HG02943 (cell line): Measurements from ENCODE around the gene MKI67.
"Not testable (repeated sequence)": the region's sequence is repeated elsewhere in the genome, so short reads cannot be mapped to it uniquely, and the experiment has no call there.

Source experiments
- ATAC-seq: cut with Tn5 transposase; IDR thresholded peaks from one replicate; pipeline ENCODE4 v1.9.1; 2021; ENCODE audit warnings: mild to moderate bottlenecking, low read depth, moderate library complexity; ENCODE audit not compliant: unreplicated experiment

The MKI67 gene, protein sequence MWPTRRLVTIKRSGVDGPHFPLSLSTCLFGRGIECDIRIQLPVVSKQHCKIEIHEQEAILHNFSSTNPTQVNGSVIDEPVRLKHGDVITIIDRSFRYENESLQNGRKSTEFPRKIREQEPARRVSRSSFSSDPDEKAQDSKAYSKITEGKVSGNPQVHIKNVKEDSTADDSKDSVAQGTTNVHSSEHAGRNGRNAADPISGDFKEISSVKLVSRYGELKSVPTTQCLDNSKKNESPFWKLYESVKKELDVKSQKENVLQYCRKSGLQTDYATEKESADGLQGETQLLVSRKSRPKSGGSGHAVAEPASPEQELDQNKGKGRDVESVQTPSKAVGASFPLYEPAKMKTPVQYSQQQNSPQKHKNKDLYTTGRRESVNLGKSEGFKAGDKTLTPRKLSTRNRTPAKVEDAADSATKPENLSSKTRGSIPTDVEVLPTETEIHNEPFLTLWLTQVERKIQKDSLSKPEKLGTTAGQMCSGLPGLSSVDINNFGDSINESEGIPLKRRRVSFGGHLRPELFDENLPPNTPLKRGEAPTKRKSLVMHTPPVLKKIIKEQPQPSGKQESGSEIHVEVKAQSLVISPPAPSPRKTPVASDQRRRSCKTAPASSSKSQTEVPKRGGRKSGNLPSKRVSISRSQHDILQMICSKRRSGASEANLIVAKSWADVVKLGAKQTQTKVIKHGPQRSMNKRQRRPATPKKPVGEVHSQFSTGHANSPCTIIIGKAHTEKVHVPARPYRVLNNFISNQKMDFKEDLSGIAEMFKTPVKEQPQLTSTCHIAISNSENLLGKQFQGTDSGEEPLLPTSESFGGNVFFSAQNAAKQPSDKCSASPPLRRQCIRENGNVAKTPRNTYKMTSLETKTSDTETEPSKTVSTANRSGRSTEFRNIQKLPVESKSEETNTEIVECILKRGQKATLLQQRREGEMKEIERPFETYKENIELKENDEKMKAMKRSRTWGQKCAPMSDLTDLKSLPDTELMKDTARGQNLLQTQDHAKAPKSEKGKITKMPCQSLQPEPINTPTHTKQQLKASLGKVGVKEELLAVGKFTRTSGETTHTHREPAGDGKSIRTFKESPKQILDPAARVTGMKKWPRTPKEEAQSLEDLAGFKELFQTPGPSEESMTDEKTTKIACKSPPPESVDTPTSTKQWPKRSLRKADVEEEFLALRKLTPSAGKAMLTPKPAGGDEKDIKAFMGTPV (N-terminal part only)

DNA sequence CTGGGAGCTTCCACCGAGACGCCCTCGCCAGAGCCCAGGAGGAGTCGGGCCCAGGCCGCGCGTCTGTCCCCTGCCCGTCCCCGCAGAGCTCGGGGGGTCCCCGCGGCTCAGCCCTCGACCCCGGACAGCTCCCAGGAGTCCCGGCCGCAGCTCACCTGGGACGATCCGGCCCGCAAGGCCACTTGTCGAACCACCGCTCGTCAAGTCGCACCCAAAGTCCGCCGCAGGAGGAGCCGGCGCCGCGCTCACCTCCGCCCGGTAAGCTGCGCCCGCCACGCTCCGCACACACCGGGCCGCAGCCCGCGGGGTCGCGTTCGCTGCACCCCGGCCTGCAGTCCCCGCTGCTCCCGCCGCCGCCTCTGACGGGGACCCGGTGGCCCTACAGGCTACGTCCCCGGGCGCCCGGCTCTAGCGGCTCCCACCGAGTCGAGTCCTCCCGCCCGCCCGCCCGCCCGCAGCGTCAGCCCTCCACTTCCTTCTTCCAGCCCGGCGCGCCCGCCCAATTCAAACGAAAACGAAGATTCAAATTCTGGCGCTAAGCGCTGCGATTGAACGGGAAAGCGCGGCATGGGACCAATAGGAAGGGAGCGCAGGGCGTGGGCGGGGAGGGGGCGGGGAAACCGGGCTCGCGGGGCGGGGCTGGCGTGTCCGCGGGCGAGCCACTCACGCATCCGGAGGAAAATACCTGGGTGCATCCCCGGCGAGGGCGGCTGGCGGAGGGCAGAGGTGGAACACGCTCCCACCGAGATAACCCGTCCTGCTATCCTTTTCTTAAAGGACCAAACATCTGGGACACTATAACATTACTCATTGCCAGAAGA is at the start of gene MKI67:
TSS of gene MKI67 (minus strand) at position 480 of the 821 bp plus-strand sequence. CDS start 756 bp downstream, outside the sequence.
- peak; percentile 87 for ATAC-seq

DNA sequence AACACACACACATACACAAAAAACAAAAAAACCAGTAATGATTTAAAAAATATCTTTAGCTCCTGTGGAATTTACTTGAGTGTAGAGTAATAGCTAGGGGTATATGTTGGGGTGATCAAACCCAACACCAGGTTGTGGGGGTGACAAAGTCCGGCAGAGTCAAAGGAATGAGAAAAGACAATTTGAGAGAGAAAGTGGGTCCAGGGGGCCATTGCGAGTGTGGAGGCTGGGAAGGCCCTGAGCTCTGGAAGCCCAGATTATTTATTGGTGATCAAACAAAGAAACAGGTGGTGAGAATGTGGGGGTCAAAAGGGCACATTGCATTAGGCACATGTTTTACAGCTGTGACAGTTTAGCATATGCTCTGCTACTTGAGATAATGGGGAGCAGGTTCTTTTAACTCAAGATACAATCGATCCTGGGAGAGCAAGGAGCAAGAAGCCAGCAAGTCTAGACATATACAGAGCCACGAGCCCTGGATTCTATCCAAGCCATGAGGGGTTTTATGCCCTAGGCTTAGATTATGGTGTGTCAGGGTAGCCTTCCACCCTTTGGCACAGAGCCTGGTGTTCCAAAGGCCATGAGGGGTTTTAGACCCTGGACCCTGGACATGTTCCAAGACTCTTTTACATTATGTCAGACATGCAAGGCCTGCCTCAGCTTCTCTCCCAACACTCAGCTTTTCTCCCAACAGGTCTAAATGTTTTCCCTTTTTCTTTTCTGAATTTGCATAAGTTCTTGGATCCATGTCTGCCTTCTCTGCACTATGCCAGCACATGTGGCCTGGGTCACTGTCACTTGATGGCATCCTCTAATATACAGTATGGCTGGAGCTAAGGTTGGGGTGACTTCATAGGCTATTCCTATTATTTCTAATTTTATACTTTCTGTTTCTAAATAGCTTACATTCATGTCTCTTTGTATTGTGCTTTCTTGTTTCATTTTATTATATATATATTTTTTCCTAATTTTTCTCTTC is 48.6 kb upstream of the MKI67 start:
- ATAC-seq: no peak

DNA sequence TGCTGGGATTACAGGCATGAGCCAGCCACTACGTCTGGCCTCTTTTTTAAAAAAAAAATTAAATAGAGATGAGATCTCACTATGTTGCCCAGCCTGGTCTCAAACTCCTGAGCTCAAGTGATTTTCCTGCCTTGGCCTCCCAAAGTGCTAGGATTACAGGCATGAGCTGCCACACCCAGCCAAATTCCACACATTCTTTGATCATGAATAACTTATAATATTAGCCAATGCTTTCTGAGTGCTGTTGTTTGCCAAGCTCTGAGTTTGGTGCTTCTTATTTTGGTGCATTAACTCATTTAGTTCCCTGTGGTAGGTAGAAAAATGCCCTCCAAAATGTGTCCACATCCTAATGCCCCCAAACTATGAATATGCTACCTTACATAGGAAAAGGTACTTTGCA is 47.2 kb upstream of the MKI67 start:
- no peak for ATAC-seq

DNA sequence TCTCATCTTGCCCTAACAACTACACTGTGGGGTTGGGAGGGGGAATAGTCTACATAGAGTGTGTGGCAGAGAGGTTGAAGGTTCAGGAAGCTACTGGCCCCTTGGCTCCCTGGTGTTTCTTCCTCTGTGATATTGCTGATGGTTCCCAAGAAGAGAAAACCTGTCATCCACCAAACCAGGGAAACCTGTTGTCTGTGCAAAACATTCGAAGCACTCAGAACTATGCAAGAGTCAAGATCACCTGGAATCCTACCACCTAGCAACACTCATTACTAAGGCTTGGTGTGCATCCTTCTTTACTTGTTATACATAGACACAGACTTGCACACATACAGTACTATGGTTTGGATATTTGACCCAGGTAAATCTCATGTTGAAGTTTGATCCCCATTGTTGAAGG is 46.5 kb upstream of the MKI67 start:
- no peak for ATAC-seq

DNA sequence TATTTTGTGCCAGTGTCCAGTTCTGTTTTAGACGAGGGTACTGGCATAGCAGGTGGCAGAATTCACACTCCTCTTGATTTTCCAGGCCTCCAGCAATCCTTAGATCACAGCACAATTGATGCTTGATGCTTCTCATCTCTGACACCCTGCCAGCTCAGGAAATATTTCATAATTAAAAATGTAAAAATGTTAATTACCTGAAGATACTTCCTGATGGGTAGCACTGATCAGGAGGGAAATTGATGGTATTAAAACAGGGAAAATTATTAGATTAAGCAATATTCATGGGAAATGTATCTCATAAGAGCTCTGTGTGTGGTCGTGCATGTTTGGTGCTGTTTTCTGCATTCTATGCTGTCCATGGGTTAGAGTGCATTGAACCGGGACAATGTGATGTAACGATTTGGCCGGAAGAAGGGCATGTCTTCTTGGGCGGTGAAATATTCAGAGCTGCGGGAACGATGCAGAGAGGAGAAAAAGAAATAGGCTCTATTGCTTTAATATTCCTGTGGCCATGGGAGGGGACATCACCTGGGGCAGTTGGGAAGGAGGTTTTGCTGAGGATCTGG is 43.7 kb upstream of the MKI67 start:
- no peak for ATAC-seq

DNA sequence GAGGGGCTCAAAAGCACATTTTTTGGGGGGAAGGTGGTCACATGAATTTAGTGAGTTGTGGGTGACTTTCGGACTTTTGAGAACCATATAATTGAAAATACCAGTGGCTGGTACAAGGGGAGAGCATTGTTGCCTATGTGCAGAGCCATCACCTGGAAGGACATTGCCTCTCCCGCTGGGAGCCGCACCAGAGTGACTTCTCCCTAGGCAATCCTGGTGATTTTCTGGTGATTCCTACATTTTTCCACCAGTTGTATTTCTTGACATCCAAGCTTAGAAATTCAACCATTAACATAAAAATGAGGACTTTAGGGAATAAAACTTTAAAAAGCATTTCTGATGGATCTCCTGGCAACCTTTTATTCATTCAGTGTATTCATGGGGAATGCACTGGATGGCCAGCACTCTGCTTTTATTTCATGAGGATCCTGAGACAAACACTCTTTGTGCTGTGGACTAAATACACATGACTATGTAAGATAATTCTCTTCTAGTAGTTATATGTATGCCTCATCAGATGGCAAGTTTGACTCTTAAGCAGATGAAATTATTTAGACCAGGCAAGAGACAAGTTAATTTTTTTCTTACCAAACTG is 41.8 kb upstream of the MKI67 start:
- ATAC-seq: no peak

DNA sequence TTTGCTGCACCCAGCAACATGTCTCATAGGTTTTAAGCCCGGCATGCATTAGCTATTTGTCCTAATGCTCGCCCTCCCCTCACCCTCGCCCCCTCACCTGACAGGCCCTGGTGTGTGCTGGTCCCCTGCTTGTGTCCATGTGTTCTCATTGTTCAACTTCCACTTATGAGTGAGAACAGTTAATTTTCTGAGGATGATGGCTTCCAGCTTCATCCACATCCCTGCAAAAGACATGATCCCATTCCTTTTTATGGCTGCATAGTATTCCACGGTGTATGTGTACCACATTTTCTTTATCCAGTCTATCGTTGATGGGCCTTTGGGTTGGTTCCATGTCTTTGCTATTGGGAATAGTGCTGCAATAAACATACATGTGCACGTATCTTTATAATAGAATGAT is 40.9 kb upstream of the MKI67 start:
- ATAC-seq: not testable (repeated sequence)

DNA sequence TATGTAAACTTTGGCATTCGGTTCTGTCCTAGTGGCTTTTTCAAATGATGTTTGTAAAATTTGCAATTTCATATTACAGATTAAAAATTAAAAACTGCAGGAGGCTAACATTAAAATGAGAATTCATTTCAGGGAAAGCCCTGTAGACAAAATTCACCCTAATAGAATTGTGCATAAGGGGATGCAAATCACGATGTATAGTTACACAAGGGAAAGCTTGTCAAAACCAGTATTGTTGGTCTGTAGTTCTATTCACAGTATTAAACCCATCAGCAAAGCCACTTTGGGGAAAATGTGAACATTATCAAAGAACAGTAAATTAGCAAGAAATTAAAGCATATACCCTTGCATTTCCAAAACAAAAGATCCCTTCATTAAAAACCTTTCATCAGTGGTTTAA is 39.9 kb upstream of the MKI67 start:
- no peak for ATAC-seq

DNA sequence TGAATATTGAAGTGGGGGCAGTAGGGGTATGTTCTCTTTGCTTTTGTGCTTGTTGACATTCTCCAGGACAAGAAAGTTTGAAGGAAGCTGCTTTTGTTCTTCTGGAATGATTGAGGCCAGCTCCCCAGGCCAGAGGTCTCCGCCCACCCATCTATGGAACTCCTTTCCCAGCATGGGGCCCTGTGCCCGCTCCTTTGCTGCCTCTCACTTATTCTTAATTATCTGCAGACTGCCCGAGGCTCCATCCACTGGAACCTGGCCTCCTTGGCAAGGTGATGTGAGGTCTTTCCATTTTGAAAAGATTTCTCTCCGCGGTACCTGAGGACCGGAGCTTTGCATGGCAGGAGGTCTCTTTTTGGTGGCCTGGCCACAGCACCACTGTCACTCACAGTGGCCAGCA is 39.3 kb upstream of the MKI67 start:
- ATAC-seq: no peak

DNA sequence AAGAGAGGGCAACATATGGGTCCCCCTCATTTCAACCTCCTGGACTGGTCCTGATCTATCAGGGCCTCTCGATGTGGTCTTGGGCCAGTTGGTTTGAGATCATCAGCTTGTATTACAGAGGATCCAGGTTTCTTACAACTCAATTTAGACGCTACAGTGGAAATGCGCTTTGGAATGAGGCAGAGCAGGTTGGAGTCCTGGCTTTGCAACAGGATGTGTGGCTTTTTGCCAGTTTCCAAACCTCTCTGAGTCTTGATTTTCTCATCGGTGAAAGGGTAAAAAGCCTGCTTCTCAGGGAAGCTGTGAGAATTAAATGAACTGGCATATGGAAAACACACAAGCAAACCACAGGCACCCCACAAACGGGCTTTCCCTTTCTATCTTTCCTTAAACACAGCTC is 37.5 kb upstream of the MKI67 start:
- ATAC-seq: no peak

DNA sequence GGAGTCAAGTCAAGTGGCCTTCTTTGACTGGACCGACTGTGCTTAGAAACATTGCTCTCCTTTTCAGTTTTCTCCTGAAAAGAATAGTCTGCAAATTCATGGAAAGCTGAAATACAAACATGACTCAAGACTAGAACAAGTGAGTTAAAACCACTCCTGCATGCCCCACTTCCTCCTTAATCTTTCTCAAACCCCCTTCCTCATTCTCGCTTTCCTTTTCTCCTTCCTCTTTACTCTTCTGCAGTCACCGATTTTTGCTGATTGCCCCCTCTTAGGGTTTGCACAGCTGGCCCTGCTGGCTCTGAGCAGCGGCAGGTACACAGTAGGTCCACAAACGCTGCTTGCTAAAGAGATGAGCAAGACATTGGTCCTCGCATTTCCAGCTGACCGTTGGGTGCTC is 34.8 kb upstream of the MKI67 start:
- no peak for ATAC-seq

DNA sequence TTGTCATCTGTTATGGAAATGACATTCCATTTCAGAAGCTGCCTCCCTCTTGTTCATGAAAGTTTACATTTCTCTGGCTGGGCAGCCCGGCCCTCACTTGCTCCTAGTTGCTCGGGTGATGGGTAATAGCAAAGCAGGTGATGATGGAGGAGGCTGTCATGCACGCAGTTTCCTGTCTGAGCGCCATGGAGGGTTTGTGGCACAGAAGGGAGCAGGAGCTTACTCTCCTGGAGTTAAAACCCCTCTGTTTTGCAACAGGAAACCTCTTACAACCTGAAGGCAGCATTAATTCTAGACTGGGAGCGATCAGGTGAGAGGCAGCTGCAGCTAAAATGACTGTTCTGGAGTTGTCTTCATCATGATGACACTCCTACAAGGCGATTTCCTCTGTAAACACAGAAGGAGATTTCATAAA is 34.1 kb upstream of the MKI67 start:
- ATAC-seq: no peak

DNA sequence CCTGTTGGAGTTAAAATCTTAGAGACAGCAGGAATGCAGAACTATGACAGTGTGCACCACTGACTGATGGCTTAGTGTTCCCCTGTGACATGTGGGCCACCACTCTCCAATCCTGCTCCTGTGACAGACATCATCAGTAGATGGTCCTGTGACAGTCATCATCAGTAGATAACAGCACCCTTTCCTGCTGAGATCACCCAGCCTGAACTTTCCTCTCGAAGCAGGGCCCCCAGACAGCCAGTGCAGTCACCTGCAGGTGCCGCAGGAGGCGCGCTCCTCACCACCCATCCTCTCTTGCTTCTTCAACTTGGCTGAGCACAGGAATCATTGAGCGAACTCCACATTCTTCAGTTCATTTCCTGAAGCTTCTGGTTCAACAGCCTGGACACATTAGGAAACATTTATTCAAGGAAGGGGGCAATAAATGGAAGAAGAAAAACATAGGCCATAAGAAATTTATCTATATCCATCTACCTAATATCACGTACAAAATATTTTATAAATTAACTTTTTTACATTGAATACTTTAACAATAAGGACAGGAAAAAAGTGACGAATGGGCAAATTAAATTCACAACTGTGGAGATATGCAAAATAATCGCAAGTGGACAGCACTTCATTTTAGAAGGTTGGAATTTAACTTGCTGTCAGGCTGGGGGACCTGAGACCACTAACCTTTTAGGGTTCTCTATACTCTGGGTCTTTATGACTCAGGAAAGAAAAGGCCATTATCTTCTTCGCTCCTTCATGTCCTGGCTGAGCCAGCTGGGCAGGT is 32.0 kb upstream of the MKI67 start:
- no peak for ATAC-seq

DNA sequence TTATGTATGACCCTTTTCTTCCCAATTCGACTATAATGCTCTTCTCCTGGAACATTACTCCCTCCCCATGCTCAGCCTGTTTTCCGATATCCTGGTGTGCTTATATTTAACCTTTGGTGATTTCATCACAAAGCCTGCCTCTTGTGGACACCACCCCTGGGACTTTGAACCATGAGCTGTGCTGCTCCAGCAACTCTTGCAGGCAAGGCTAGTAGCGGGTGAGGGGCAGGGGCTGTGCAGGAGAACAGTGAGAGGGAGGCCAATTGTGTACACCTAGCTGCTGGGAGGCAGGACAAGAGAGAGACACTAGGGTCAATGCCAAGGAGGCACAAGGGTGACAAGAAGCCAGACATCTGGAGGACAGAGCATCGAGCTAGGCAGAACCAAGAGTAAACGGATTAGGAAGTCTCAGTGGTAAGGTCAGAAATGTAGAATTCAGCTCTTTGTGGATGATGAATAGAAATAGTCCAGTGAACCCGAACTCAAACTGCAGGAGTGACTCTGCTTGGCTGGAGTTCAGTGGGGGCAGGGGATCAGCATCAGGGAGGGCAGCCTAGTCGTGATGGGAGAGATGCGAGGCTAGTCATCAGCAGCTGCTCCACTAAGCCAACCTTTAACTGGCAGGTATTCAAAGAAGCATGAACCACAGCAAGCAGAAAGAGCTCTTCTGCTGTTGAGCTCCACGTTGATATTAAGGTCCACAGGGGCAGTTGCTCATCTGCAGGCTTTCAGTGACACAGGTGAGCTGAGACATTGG is 31.0 kb upstream of the MKI67 start:
- ATAC-seq: no peak

DNA sequence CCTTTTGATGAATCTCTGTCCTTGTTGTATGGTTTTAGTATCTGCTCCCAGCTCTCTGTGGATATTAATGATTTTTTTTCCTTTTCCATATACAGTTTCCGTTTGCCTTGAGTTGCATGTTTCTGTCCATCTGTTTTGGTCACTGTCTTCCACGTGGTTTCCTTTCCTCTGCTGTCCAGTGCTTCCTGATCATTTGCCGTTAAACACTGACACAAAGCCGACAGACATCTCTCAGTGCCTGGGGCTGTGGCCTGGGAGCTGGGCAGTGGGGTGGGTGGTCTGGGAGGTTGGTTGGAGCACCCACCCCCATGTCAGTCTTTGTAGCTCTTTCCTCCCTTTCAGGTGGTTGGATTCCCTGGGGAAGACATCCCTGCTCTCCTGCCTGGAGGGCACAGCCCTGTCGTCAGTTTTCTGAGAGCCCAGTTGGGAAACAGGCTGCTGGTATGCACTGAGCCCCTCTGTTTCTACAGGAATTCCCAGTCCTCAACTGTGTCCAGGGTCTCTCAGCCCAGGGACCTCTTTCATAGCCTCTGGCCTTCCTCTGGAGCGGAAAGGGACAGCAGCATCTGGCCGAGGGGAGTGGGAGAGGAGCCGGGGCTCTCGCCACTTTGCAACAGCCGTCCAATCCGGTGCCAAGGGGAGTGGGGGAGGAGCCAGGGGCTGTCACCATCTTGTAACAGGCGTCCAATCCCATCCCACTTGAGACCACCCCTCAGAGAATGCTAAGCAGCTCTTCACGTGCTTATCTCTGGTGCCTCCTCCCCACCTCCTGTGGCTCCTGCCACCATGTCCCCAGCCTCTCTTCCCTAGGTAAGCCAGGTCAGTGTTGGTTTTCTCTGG is 26.7 kb upstream of the MKI67 start:
- no peak for ATAC-seq

DNA sequence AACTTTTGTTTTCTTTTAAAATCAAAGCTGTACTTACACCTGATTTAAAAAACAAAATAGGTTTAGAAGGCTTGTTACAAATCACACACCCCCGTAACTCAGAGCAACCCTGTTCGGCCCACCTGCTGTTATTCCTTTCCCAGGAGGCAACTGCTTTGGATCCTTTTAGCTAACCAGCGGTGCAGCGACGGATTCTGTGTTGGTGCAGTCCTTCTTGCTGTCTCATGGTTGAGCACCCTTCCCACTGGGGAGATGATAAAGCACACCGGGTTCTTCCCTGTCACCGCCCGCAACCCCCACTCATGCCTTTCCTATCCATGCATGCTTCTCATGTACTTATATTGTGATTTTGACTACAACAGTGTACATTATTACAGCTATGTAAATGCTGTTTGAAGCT is 24.8 kb upstream of the MKI67 start:
- ATAC-seq: no peak
